Right forelimb (tissue), 1 donor: ENCODE results near the gene RANGRF.

Source experiments
- DNase-seq: peaks from one replicate; pipeline ENCODE4 v3.0.0-alpha.2; 2018

The RANGRF gene

DNA sequence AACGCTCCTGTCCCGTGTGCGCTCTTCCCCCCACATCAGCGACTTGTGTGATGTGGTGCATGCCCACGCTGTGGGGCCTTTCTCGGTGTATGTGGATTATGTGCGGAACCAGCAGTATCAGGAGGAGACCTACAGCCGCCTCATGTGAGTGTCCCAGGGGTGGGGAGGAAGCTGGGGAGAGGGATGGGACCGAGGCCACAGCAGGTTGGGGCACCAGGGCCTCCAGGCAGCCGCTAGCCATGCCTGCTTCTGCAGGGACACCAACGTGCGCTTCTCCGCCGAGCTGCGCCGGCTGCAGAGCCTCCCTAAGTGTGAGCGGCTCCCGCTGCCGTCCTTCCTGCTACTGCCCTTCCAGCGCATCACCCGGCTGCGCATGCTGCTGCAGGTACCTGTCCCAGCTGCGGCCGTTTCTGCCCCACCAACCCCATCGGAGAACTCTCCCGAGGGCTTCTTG is 27.3 kb downstream of the RANGRF start:
- no peak for DNase-seq

DNA sequence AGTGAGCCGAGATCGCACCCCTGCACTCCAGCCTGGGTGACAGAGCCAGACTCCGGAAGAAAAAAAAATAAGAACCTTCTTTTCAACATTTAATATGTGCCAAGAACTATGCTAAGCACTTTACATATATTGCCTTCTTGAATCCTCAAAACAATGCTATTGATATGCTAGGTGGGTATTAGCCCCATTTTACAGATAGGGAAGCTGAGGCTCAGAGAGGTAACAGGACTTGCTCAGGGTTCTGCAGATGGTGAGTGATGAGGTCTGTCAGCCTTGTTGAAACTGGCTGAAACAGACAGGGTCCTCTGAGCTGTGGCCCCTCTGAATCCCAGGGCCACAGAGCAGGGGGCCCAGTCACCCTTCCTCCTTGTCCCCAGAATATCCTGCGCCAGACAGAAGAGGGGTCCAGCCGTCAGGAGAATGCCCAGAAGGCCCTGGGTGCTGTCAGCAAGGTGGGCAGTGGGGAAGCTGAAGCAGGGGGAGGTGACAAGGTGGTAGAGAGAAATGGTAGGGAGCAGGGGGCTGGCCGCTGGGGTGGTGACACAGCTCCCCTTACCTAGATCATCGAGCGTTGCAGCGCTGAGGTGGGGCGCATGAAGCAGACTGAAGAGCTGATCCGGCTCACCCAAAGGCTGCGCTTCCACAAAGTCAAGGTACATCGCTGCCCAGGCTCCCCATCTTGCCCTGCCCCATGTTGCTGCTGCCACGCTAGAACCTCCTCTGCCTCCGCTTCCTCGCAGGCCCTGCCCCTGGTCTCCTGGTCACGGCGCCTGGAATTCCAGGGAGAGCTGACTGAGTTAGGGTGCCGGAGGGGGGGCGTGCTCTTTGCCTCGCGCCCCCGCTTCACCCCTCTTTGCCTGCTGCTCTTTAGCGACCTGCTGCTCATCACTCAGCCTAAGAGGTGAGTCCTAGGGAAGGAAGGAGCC is 29.8 kb downstream of the RANGRF start:
- no peak for DNase-seq

DNA sequence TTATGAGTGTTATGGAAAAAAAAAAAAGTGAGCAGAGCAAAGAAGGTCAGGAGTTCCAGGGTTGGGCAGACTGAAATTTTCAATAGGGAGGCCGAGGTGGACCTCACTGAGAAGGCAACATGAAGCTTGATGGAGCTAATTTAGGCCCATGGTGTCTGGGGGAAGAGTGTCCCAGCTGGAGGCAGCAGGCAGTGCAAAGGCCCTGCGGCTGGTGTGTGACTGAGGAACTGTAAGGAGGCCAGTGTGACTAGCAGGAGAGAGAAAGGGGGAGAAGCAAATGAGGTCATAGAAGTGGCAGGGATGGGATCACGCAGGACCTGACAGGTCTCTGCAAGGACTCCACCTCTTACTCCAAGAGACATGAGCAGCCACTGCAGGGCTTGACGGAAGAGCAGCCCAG is 31.8 kb downstream of the RANGRF start:
- DNase-seq: no peak

DNA sequence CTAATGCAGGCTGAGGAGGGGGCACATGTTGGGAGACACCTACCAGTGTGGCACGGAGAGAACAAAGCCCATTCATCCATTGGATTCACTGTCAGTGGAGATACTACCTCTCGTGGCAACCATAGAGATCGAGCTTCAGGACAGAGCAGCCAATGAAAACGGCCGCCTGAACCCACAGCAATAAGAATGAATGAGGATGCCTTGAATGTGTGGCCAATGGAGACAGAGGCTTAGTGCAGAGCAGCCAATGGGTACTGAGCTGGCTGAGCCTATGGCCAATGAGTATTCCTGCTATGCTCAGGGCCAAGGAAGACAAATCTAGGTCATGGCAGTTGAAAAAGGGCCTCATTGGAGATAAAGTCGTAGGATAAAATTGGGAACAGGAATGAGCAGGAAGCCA is 32.5 kb downstream of the RANGRF start:
- DNase-seq: no peak

DNA sequence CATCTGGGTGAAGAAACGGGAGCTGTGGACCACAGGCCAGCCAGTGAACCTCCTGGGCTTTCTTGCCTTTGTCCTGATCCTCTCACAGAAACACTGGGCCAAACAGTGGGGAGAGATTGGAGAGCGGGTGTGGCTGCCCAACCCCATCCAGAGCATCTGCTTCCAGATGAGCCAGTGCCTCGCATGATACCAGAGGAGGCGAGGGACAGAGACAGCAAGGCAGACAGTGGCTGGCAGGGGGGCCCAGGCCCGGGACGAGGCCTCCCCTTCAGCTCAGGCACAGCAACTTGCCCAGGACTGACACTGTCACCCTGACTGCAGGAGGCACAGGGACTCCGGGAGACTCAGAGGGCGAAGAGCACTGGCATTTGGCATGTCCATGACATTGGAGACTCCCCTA is 33.6 kb downstream of the RANGRF start:
- no peak for DNase-seq

DNA sequence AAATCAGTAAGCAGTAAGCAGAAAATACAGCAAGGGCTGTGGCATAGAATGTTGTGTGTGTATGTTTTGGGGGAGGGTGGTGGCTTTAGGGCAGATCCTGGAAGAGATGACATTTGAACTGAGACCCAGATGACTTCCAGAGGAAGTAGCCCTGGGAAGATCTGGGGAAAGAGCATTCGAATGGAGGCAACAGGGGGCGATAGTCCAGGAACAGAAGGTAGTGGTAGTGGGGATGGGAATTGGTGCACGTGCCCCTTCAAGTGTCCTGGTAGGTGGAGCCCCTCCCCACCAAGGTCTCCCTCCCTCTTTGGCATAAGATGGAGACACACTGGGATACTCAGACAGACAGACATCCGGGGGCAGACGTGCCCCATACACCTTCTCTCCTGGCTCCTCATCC is 35.7 kb downstream of the RANGRF start:
- DNase-seq: no peak

DNA sequence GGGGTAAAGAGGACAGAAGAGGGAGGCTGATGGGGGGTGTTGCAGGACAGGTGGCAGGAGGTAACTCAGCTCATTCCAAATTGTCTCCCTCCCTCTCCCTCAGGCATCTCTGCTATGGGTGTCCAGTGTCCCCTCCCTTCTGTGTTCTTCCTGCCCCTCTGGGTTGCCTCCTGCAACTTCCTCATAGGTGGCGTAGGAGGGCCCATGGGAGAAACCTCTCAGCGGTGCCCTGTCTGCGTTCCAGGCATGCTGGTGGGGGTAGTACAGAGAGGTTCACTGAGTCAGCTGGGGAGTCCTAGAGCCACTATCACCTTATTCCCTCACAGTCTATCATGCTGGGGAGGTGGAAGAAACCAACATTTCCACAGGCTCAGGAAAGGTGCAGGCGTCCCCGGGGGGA is 36.5 kb downstream of the RANGRF start:
- DNase-seq: no peak

DNA sequence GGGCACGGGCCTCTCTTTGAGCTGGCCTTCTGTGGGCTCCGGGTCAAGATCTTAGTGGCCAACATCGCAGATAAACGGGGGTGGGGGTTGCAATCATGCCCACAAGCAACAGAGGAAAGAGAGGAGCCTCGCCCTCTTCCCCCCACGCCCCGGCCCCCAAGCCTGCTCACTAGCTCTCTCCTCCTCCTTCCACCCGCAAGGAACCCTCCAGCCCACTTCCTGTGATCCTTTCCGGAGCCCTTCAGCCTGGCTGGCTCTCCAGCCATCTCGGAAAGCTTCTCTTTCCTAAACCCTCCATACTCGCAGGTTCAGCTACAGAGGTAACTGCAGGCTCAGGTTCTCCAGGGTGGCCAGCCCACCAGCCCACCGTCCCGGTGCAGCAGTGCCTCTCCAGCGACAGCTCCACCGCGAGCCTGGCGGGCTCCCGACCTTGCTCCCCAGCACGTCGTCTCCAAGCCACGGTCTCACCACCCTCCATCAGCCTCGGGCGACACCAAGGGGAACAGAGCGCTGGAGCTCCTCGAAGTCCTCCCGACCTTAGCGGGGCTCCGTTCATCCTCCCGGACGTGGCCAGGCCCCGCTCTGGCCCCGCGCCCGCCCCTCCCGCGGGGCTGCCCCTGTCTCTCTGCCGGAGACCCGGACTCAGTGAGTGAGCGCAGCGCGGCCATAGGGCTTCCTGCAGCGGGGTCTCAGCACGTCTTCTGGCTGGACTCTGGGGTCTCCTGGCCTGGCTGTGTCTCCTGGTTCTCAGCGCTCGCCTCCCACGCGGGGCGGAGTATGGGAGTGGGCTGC is 38.2 kb downstream of the RANGRF start:
- DNase-seq: peak; percentile 77

DNA sequence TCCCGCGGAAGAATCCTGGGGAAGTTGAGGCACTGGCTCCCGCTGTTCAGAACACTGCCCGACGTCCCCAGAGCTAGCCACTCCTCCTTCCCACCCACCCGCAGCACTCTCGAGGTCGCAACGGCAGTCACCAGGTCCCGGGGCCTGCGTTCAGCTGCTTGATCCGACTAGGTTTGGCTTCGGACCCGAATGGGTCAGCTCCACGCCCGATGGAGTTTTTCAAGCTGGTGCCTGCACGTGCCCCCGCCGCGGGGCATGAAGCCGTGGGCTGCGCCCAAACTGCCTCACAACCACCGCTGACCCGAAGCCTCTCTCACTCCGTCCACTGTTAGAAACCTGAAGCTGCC is 38.8 kb downstream of the RANGRF start:
- DNase-seq: no peak

DNA sequence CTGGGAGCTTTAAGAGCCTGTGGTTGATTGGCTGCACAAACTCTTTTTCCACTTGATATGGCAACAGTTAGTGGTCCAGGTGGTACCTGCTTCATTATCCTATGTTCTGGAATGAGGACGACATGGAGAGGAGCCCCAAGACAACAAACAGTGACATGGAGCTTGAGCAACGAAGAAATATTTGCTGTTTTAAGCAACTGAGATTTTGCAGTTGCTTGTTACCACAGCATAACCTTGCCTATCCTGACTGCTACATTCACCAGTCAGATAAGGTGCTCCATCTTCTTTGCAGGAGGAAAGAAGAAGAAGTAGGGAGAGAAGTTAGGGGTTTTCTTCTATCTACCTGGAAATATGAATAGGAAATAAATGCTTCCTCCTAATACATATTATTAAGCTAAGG is 43.7 kb downstream of the RANGRF start:
- no peak for DNase-seq

DNA sequence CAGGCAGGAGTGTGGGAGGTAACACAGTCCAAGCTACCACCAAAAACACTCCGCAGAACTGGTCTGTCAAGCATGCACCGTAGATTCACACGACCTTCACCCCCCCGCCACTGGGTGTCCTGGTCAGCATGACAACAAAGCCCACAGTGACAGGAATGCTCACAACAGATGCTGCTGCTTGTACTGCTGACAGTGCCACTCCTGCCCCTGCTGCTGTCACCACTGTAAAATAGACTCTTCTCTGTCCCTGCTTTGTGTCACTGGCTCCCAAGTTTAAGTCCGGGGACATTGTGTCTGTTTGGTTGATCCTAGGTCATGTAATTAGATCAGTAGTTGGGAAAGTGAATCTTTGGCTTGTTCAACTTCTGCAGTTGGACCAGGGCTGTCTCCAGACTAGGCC is 44.2 kb downstream of the RANGRF start:
- DNase-seq: no peak

DNA sequence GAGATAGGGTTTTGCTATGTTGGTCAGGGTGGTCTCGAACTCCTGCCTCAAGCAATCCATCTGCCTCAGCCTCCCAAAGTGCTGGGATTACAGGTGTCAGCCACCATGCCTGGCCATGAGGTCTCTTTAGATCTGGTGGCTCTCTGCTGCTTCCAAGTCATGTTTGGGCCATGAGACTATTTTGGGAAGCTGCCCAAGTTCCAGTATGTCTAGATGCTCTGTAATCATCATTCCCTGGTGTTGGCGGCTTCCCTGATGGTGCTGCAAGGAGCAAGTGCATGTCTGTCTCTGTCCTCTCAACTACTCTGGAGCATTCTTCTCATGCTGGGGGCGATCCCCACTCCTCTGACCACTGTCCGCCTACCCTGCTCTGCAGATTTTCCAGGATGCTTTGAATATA is 44.8 kb downstream of the RANGRF start:
- no peak for DNase-seq

DNA sequence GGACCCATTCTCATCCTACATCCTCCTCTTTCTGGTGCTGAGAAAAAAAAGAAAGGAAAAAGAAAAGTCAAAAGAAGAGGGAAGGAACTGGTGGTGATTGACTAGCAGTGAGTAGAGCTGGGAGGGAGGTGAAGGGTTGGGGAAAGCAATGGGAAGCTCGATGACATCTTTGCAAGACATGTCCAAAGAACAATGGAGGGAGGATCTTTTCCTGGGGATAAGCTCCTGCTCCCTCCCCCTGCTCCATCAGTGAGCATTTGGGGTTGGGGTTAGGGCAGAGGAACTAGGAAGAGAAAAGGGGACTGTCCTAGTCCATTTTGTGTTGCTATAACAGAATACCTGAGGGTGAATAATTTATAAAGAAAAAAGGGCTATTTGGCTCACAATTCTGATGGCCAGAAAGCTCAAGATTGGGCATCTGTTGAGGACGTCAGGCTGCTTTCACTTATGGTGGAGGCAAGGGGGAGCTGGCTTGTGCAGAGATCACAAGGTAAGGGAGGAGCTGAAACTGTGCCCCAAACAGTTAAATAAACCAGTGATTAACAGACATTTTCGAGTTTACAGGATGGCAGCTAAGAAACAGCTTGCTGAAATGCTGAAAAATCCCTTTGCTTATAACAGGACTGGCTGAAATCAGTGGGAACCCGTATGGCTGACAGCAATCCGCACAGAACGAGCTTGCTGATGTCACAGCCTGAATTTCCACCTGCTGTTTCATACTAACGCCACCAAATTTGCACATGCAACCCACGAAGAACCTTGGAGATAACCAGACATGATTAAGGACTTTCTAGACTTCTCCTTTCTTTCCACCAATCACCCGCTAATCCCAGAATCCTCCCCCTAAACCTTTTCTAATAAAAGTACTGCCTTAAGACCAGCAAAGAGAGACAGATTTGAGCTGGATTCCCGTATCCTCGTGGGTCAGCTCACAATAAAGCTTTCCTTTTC is 49.6 kb downstream of the RANGRF start:
- no peak for DNase-seq

DNA sequence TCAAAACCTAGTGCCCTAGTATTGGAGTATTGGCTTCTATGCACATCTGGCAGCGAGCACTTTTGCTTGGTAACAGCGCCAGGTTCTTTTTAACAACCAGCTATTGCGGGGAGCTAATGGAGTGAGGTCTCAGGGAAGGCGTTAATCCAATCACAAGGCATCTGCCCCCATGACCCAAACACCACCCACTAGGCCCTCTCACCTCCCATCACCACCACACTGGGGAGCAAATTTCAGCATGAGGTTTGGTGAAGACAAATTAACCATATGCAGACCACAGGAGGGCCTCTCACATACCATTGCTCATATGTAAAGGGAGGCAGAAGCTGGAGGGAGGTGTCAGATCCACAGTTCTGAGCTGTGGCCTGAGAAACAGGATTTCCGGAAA is 50.3 kb downstream of the RANGRF start:
- DNase-seq: no peak

DNA sequence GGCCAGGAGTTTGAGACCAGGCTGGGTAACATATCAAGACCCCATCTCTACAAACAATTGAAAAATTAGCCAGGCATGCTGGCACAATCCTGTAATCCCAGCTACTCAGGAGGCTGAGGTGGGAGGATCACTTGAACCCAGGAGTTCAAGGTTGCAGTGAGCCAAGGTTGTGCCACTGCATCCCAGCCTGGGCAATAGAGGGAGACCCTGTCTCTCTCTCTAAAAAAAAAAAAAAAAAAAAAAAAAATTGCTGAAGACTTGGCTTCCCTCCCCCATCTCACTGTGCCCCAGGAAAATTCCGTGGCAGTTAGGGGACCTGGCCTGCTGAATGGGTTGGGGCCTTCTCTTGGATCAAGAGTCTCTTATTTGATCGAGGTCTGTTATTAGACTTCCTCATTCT is 51.1 kb downstream of the RANGRF start, which contains the start of gene ODF4:
Gene ODF4, plus strand, starts transcription at position 301 of the 400 bp plus-strand sequence. CDS start 212 bp downstream, outside the sequence.
- DNase-seq: no peak
